Fibroblast of mammary gland (primary cell): Measurements from ENCODE around the gene PHF2.
"Not testable (repeated sequence)": the region's sequence is repeated elsewhere in the genome, so short reads cannot be mapped to it uniquely, and the experiment has no call there.

Experiments
- DNase-seq: peaks from one replicate; pipeline ENCODE4 v3.0.0-alpha.2; 2010; ENCODE audit warnings: low read depth
- H3K4me3 ChIP-seq: 2 replicates; pipeline ENCODE4 v1.5.1; 2011; ENCODE audit warnings: low read depth, mild to moderate bottlenecking, low read length, moderate library complexity; ENCODE audit not compliant: control insufficient read depth
- CTCF ChIP-seq: conservative IDR thresholded peaks from 2 replicates; pipeline ENCODE4 v1.5.1; 2011; ENCODE audit warnings: low read depth, low read length, inconsistent platforms; ENCODE audit not compliant: control insufficient read depth, insufficient read depth

Gene PHF2

GRCh38 chr9:93671020-93671338 lies 94.6 kb downstream of the PHF2 start:
- no peak for DNase-seq
- no peak overlapping the region for H3K4me3 ChIP-seq
- TF ChIP-seq CTCF: no peak

GRCh38 chr9:93672330-93673020 lies 96.1 kb downstream of the PHF2 start:
- not testable (repeated sequence) for H3K4me3 ChIP-seq, DNase-seq

GRCh38 chr9:93673021-93673838 lies 96.8 kb downstream of the PHF2 start:
- no peak for TF ChIP-seq CTCF
- DNase-seq: peak; percentile 13
- no peak overlapping the region for H3K4me3 ChIP-seq

- H3K4me3 ChIP-seq: no peak overlapping the region
- no peak for DNase-seq
- no peak for TF ChIP-seq CTCF
Measured at GRCh38 chr9:93673839-93674334, 97.5 kb downstream of the PHF2 start.

GRCh38 chr9:93674580-93675335 lies 98.4 kb downstream of the PHF2 start:
- H3K4me3 ChIP-seq: no peak overlapping the region
- no peak for TF ChIP-seq CTCF
- DNase-seq: no peak

GRCh38 chr9:93675336-93676150 lies 99.2 kb downstream of the PHF2 start:
- no peak for TF ChIP-seq CTCF
- H3K4me3 ChIP-seq: no peak overlapping the region
- no peak for DNase-seq
